SK-N-MC (cell line): Measurements from ENCODE around the gene CYP27A1.

Source experiments
- DNase-seq: peaks from one replicate; pipeline ENCODE4 v3.0.0-alpha.2; 2011; ENCODE audit warnings: low read depth, low spot score
- H3K27ac ChIP-seq: fragments of 200-600 bp; sonication (generic); 2 replicates; pipeline ENCODE4 v1.5.1; 2016; ENCODE audit warnings: mixed run types
- H3K36me3 ChIP-seq: fragments of 200-600 bp; sonication (generic); 2 replicates; pipeline ENCODE4 v1.6.1; 2017; ENCODE audit warnings: antibody characterized with exemption, low read length, mixed read lengths; ENCODE audit not compliant: insufficient read depth
- H3K4me3 ChIP-seq: fragments of 200-600 bp; sonication (generic); 2 replicates; pipeline ENCODE4 v1.5.1; 2016
- H3K9ac ChIP-seq: fragments of 200-600 bp; sonication (generic); 2 replicates; pipeline ENCODE4 v1.8.0; 2017; ENCODE audit warnings: mixed run types, mixed read lengths; ENCODE audit not compliant: insufficient read length
- H3K9me3 ChIP-seq: fragments of 200-600 bp; sonication (generic); 2 replicates; pipeline ENCODE4 v1.6.1; 2017; ENCODE audit warnings: low read depth, mild to moderate bottlenecking, antibody characterized with exemption, low read length, moderate library complexity, mixed read lengths
- EZH2 ChIP-seq: fragments of 200-600 bp; sonication (generic); IDR thresholded peaks from one replicate; pipeline ENCODE4 v1.6.1; 2017; ENCODE audit warnings: antibody characterized with exemption
- FOXP2 ChIP-seq: optimal IDR thresholded peaks from 2 replicates; pipeline ENCODE3; 2011; ENCODE audit warnings: mild to moderate bottlenecking, moderate library complexity; ENCODE audit not compliant: insufficient read depth; ENCODE audit errors: extremely low read length, control extremely low read depth
- POLR2AphosphoS5 ChIP-seq: IDR thresholded peaks from 2 replicates; pipeline ENCODE4 v1.6.1; 2012; ENCODE audit warnings: mild to moderate bottlenecking, low read depth, low read length, borderline replicate concordance

Gene CYP27A1

GRCh38 chr2:218829868-218830451 is 48.0 kb downstream of the CYP27A1 start:
- Histone ChIP-seq H3K9me3 (no peaks in the 10 kb centered on the region), H3K4me3 (no peak overlapping the region), H3K36me3 (no peaks in the 10 kb centered on the region), H3K9ac (no peak overlapping the region), H3K27ac (no peak overlapping the region)
- TF ChIP-seq FOXP2 (no peak), POLR2AphosphoS5 (no peak), EZH2 (no peak)
- DNase-seq, result no peak

DNA sequence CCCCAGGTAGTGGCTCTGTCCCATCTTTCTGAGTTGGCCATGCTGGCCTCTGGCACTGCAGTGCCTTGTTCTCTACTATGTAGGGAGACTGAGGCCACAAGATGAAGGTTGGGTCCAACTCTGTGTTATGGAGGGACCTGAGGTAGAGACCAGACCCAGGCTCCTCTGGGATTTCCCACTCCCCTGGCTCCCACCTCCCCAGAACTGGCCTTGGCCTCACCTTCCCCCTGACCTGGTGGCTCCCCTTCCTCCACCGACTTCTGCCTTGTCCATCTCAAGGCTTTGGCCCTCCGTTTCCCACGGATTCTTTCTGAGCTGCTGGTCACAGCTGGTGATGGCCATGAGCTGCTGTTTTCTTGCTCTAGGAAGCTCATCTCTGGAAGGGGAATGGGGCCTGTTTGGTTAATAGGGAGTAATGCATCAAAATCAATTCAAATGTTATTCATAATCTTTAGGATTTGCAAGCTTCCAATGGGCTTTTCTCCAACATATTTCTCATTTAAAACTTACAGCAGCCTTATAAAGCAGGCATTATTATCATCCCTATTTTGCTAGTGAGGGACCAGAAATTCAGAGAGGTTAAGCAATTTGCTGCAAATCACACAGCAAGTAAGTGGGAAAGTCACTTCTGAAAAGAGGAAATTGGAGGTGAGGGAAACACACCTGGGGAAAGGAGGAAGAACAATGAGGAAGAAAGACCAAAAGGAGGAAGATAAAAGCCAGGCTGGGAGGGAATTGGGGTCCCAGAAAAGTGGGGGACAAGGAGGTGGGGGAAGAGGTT is 48.8 kb downstream of the CYP27A1 start:
- H3K9me3 ChIP-seq, result no peaks in the 10 kb centered on the region
- no peaks in the 10 kb centered on the region for H3K36me3 ChIP-seq
- no peak for DNase-seq
- TF ChIP-seq FOXP2, result no peak
- TF ChIP-seq EZH2, result no peak
- TF ChIP-seq POLR2AphosphoS5, result no peak
- no peak overlapping the region for H3K27ac ChIP-seq
- no peak overlapping the region for H3K9ac ChIP-seq
- H3K4me3 ChIP-seq, result no peak overlapping the region

DNA sequence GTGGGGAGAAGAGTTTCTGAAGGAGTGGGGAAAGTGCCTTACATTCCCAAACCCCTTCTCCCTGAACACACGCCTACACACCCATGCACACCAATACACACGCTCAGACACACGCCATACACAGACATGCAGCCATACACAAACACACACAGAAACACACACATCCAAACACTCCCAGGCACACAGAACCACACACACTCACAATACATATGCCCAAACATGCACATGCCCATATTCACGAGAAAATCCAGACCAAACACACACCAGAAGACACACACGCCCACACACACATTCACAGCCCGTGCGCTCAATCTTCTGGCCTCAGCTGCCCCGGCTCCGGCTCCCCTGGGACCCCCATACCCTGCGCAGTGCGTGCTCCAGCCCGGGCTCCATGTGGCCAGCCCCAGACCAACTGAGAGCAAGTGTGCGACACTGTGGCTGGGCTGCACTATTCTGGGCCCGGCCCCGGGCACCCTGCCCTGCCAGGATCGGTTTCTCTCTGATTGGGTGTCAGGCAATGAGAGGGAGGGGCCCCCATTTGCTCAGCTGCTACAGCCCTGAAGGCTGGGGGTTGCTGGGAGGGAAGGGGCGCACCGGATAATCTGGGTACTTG is 49.5 kb downstream of the CYP27A1 start, which contains the start of gene PRKAG3:
PRKAG3 (minus strand) TSS at position 426 of the 613 bp plus-strand sequence.
- no peaks in the 10 kb centered on the region for H3K36me3 ChIP-seq
- no peak within 1 kb of the TSS for H3K4me3 ChIP-seq
- no peak for DNase-seq
- H3K27ac ChIP-seq, result no peak within 1 kb of the TSS
- no peak for TF ChIP-seq EZH2
- TF ChIP-seq POLR2AphosphoS5, result no peak
- TF ChIP-seq FOXP2, result no peak
- no peaks in the 10 kb centered on the region for H3K9me3 ChIP-seq
- no peak within 1 kb of the TSS for H3K9ac ChIP-seq

DNA sequence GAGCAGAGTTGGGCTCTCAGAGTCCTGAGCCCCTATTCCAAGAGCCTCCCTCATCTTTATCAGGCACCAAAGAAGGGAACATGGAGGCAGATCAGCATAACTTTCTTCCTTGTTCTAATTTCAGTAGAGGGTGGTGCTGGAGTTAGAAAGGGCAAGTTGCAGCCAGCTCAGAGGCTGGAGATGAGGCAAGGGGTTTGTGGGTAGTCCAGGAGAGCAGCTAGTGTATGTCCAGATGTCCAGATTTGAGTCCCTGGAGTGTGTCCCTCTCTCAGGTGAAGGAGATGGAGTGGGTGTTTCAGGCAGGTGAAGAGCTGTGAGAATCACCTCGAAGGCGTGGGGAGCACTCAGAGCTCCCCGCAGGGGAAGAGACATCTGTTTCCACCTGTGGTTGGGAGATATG is 50.1 kb downstream of the CYP27A1 start:
- DNase-seq, result no peak
- H3K4me3 ChIP-seq, result no peak overlapping the region
- H3K36me3 ChIP-seq, result no peaks in the 10 kb centered on the region
- TF ChIP-seq FOXP2 (no peak), EZH2 (no peak), POLR2AphosphoS5 (no peak)
- no peaks in the 10 kb centered on the region for H3K9me3 ChIP-seq
- H3K27ac ChIP-seq, result no peak overlapping the region
- H3K9ac ChIP-seq, result no peak overlapping the region

DNA sequence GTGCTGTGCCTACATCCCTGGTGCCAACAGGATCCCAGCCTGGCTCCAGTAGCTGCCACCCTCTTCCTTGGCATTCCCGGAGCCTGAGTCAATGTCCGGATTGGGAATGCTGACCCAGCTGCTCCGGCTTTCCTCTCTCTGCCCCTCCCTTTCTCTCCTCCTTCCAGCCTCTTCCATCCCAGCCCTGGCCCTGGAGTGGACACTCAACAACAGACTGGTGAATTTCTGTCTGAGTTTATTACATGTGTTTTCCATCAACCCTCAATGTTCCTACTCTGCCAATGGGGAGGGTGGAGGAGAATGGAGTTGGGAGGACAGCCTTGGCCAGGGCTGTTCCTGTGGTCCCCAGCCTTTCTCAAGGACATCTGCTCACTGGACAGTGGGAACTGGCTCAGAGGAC is 50.6 kb downstream of the CYP27A1 start:
- no peak overlapping the region for H3K27ac ChIP-seq
- no peak for DNase-seq
- no peak for TF ChIP-seq POLR2AphosphoS5
- TF ChIP-seq FOXP2, result no peak
- TF ChIP-seq EZH2, result no peak
- no peak overlapping the region for H3K4me3 ChIP-seq
- H3K9ac ChIP-seq, result no peak overlapping the region
- H3K9me3 ChIP-seq, result no peaks in the 10 kb centered on the region
- H3K36me3 ChIP-seq, result no peaks in the 10 kb centered on the region

- TF ChIP-seq EZH2 (no peak), FOXP2 (no peak), POLR2AphosphoS5 (no peak)
- Histone ChIP-seq H3K9me3 (no peaks in the 10 kb centered on the region), H3K36me3 (no peaks in the 10 kb centered on the region), H3K9ac (no peak overlapping the region), H3K4me3 (no peak overlapping the region), H3K27ac (no peak overlapping the region)
- no peak for DNase-seq
Observed at GRCh38 chr2:218833023-218833609, 51.2 kb downstream of the CYP27A1 start.

- no peak for TF ChIP-seq FOXP2
- no peak for TF ChIP-seq POLR2AphosphoS5
- no peak for TF ChIP-seq EZH2
- Histone ChIP-seq H3K9ac (no peak overlapping the region), H3K36me3 (no peaks in the 10 kb centered on the region), H3K9me3 (no peaks in the 10 kb centered on the region), H3K4me3 (no peak overlapping the region), H3K27ac (no peak overlapping the region)
- no peak for DNase-seq
Observed at GRCh38 chr2:218834685-218835084, 52.7 kb downstream of the CYP27A1 start.

- H3K4me3 ChIP-seq, result no peak overlapping the region
- H3K36me3 ChIP-seq, result no peaks in the 10 kb centered on the region
- H3K27ac ChIP-seq, result no peak overlapping the region
- no peak for TF ChIP-seq POLR2AphosphoS5
- no peak for TF ChIP-seq EZH2
- no peak for TF ChIP-seq FOXP2
- no peak for DNase-seq
- H3K9ac ChIP-seq, result no peak overlapping the region
- no peaks in the 10 kb centered on the region for H3K9me3 ChIP-seq
Observed at GRCh38 chr2:218837495-218837894, 55.5 kb downstream of the CYP27A1 start.

GRCh38 chr2:218839430-218839829 is 57.5 kb downstream of the CYP27A1 start:
- Histone ChIP-seq H3K9ac (no peak overlapping the region), H3K4me3 (no peak overlapping the region), H3K9me3 (no peaks in the 10 kb centered on the region), H3K36me3 (no peaks in the 10 kb centered on the region), H3K27ac (no peak overlapping the region)
- no peak for TF ChIP-seq FOXP2
- no peak for TF ChIP-seq POLR2AphosphoS5
- no peak for TF ChIP-seq EZH2
- DNase-seq, result no peak
